ENCODE data around the gene RPS16. TPM values are rescaled to one million over a fixed set of nuclear protein-coding genes. Genes with fewer than 3 reads are reported as not detected.

Gene RPS16
- total and polyA plus RNA-seq, 12 donors = 936 to 3,280 (median 1,424) TPM

- peak in 6 of 8 donors; percentile 7 to 65 (median 26) for ATAC-seq
- no peaks in the 10 kb centered on the region for H3K9me3 ChIP-seq
- peak overlapping the region in 4 of 10 donors; percentile 16 to 25 (median 18) for H3K4me3 ChIP-seq
- H3K36me3 ChIP-seq = peaks cover 0 to 34% (median 26%) of the 10 kb centered on the region in 9 donors
- TF ChIP-seq CTCF (IDR thresholded peaks at IDR 0.05) = no peak
- peaks cover 19 to 59% (median 41%) of the 10 kb centered on the region in 9 donors for H3K4me1 ChIP-seq
- H3K27ac ChIP-seq = peak overlapping the region in 9 of 10 donors; percentile 38 to 97 (median 78)
- WGBS, 2 donors = 63 to 65% methylated on average over 25 of the region's 25 CpGs
- DNase-seq = peak in 1 of 2 donors; percentile 48
- intact Hi-C loops (cut with DNase I) = no loop called here
- H3K27me3 ChIP-seq = no peaks in the 10 kb centered on the region
Measured at GRCh38 chr19:39430675-39431593, 4.8 kb downstream of the RPS16 start.

- DNase-seq = peak; percentile 77 to 84
- peaks cover 0 to 40% (median 17%) of the 10 kb centered on the region in 9 donors for H3K36me3 ChIP-seq
- peak overlapping the region; percentile 68 to 91 (median 87) for H3K27ac ChIP-seq
- H3K27me3 ChIP-seq = no peaks in the 10 kb centered on the region
- H3K4me1 ChIP-seq = peaks cover 10 to 42% (median 20%) of the 10 kb centered on the region in 9 donors
- TF ChIP-seq CTCF (IDR thresholded peaks at IDR 0.05) = no peak
- H3K4me3 ChIP-seq = peak overlapping the region in 5 of 10 donors; percentile 0 to 20 (median 13)
- intact Hi-C loops (cut with DNase I) = no loop called here
- ATAC-seq = peak; percentile 82 to 88 (median 84)
- 12 to 13% methylated on average over 22 to 23 of the region's 23 CpGs for WGBS, 2 donors
- no peaks in the 10 kb centered on the region for H3K9me3 ChIP-seq
Measured at GRCh38 chr19:39428283-39429112, 7.3 kb downstream of the RPS16 start.

DNA sequence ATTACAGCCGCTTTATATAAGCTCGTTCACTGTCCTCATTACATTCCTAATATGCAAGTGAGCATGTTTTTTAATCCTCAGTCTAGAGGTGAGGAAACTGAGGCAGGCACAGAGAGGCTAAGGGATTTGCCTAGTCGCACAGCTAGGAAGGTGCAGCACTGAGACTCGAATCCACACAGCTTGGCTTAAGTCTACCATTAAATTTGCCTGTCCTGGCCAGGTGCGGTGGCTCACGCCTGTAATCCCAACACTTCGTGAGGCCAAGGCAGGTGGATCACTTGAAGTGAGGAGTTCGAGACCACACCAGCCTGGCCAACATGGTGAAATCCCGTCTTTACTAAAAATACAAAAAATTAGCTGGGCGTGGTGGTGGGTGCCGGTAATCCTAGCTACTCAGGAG lies 8.0 kb downstream of the RPS16 start:
- Histone ChIP-seq H3K36me3 (peaks cover 0 to 40% (median 9%) of the 10 kb centered on the region in 9 donors), H3K4me1 (peaks cover 10 to 39% (median 19%) of the 10 kb centered on the region in 9 donors), H3K9me3 (no peaks in the 10 kb centered on the region), H3K4me3 (no peak overlapping the region), H3K27ac (peak overlapping the region in 8 of 10 donors; percentile 78 to 91 (median 88)), H3K27me3 (no peaks in the 10 kb centered on the region)
- DNase-seq (no peak), ATAC-seq (no peak)
- no peak for TF ChIP-seq CTCF (IDR thresholded peaks at IDR 0.05)
- 91 to 94% methylated on average over 11 of the region's 11 CpGs for WGBS, 2 donors
- intact Hi-C loops (cut with DNase I) = no loop called here

DNA sequence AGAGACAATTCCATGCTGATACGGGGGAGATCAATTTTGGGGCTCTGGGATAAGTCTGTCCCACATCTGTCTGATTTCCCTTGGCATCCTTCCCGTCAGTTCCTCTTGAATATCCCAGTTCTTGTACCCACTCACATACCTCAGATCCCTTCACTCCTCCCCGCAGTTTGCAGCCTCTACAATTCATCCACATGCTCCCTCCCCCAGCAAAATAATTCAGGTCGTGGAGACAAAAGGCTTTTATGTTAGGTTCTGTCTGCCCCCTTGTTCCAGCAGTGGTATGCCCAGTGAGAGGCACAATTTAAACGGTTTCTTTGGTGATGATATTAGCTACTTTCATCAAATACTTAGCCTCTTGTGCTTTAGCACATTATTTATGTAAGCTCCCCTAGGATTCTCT lies 9.6 kb downstream of the RPS16 start:
- Histone ChIP-seq H3K4me1 (peaks cover 10 to 30% (median 19%) of the 10 kb centered on the region in 9 donors), H3K9me3 (no peaks in the 10 kb centered on the region), H3K27ac (no peak overlapping the region), H3K36me3 (peaks cover 0 to 44% (median 0%) of the 10 kb centered on the region in 9 donors), H3K4me3 (no peak overlapping the region), H3K27me3 (no peaks in the 10 kb centered on the region)
- no peak for DNase-seq
- intact Hi-C loops (cut with DNase I) = no loop called here
- no peak for TF ChIP-seq CTCF (IDR thresholded peaks at IDR 0.05)
- ATAC-seq = no peak
- 61% methylated on average over 5 of the region's 5 CpGs for WGBS, 2 donors

Data from heart right ventricle (tissue), 16 donors.